Stimulated activated CD8-positive, alpha-beta memory T cell treated with anti-CD3 and anti-CD28 coated beads, Interleukin-15, amount 100 ng/mL, for 48 hours (primary cell): ENCODE data around the gene MGAT1.
"Not testable (repeated sequence)": the region's sequence is repeated elsewhere in the genome, so short reads cannot be mapped to it uniquely, and the experiment has no call there.

Experiments used
- DNase-seq, 2 donors: peaks; one replicate each; pipeline ENCODE4 v3.0.0-alpha.2; 2020; ENCODE audit warnings: low read depth in 2 of 2

MGAT1 gene

DNA sequence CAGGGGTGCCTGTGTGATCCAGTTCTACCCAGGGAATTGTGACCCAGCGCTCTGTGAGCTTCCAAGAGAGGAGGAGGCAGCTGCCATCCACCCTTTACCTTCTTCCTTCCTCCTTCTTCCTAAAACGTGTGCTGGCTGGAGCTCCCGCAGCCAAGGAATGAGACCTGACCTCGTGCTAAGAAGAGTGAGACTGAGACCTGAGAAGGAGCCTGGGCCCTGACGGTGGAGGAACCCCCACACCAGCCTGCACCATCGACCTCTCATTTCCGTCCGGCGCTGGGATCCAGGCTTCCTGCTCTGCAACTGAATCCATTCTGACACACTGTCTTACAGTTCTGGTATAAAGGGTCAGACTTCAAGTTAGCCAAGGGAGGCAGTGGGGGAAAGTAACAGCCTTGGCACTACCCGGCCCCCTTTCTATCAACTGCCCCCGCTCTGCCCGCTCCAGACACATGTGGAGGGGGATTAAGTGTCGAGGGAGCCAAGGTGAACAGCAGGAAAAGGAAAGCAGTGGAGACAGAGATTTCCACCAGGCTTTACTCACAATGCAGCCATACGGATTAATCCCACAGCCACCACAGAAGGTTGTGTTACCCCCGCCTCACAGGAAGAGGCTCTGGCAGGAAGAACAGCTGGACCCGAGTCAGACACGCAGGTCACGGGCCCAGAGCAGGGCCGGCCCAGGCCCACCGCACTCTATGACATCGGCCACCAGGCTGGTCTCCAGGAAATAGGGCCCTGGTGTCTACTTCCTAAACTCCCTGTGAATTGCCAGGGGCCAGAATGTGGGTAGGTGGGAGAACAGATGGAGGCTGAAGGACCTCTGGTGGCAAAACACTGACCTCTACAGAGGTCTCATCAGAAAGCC lies 15.8 kb downstream of the MGAT1 start:
- no peak for DNase-seq

DNA sequence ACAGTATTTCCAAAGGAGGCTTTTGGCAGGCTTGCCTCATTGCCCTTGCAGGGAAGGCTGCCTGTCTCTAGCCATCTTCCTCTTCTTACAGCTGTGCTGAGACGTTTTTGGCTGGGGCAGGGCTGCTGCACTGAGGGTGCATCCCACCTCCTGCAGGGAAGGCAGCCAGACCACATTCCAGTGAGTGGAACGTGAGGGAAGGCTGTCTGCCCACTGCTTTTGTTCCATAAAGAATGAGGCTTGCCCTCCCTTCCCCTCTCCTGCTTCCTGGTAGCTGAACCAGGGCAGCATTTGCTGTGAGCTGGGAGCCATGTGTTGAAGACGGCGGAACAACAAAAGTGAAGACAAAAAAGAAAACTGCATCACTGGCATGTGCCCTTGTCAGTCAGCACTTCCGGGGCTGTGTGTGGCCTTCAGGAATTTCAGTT lies 16.8 kb downstream of the MGAT1 start:
- DNase-seq = no peak

DNA sequence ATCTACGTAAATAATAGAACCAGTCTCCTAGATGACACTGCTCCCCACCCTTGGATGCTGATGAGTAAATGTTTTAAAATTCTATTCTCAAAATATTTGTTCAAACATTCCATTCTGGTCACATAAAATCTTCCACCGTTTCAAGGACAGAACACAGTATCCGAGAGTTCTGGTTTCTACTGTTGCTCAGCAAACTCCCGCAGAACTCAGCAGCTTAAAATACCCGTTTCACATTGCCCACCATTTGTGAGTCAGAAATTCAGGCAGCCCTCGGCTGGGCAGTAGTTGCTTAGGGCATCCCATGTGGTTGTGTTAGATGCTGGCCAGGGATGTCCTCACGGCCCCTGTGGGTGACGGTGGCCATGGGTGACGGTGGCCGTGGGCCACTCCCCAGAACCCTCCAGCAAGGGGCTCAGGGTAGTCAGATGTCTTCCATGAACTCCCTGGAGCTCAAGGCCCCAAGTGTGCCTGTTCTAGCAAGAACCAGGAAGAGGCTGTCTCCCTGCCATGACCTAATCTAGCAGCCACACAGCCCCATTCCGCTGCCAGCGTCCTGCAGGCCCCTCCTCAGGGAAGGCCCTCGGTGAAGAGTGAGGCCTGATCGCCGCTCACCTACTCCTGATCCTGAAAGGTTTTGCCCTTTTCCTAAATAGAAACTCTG lies 17.4 kb downstream of the MGAT1 start:
- DNase-seq = no peak

DNA sequence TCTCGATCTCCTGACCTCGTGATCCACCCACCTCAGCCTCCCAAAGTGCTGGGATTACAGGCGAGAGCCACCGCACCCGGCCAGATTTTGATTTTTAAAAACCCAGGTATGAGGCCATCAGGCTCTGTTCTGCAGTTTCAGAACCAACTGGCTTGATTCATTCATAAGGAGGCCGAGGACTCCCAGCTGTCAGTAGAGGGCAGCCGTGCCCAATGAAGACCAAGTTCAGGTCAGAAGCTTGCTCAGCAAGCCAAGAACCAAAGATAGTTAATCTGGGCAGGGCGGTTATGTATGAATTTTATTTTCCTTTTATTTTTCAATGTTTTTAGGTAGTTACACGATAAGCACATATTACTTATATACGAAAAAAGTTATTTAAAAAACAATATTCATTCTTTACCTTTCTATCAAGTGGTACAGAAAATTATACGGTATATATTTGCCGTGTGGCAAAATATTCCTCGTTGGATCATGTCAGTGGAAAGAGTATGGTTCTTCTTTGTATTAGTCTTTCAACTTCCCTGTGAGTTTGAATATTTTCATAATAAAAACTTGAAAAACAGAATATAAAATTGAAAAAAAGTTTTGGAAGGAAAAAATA lies 18.0 kb downstream of the MGAT1 start:
- peak; percentile 43 for DNase-seq

DNA sequence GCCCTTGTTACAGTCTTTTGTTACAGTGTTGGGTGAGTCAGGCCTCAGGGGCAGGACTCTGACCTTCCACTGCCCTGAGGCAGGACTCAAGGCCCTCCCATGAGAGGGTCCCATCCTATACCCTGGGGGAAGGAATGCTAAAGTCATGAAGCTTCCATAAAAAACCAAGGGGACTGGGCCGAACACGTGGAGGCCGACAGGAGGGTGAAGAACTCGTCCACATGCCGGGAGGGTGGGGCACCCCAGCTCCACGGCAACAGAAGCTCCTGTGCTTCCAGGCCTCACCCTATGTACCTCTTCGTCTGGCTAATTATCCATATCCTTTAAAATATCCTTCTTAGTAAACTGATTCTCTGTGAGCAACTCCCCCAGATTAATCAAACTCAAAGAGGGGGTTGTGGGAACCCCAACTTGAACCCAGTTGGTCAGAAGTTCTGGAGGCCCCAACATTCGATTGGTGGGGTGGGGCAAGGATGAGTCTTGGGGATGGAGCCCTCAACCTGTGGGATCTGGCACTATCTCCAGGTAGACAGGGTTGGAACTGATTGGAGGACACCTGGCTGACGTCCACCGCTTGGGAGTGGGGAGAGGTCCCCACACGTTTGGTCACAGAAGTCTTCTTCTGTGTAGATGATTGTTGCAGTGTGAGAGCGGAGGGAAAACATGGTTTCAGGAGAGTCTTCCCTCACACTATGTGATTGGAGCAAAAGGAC lies 19.1 kb downstream of the MGAT1 start:
- no peak for DNase-seq

DNA sequence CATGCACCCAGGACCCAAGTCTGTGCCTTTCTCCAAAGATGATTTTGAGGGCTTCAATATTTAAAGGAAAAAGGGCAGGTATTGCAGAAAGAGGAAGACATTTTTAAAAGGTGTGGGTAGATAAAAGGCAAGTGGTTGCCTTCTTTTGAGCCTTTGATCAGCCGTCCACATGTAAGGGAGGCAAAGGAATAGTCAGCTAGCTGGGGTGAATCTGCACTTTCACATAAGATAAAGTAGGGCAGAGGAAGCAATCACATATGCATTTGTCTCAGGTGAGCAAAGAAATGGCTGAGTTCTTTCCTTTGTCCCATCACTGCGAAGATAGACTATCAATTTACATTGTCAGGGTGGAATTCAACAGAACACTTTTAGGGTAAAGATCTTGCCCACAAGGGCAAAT lies 19.9 kb downstream of the MGAT1 start:
- DNase-seq = no peak

DNA sequence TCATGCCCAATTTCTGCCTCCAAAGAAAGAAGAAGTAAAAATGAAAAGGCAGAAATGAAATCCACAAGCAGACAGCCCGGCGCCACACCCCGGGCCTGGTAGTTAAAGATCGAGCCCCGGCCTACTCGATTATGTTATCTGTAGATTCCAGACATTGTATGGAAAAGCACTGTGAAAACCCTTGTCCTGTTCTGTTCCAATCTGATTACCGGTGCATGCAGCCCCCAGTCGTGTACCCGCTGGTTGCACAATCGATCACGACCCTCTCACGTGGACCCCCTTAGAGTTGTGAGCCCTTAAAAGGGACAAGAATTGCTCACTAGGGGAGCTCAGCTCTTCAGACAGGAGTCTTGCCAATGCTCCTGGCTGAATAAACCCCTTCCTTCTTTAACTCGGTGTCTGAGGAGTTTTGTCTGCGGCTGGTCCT lies 20.7 kb downstream of the MGAT1 start:
- DNase-seq = not testable (repeated sequence)

DNA sequence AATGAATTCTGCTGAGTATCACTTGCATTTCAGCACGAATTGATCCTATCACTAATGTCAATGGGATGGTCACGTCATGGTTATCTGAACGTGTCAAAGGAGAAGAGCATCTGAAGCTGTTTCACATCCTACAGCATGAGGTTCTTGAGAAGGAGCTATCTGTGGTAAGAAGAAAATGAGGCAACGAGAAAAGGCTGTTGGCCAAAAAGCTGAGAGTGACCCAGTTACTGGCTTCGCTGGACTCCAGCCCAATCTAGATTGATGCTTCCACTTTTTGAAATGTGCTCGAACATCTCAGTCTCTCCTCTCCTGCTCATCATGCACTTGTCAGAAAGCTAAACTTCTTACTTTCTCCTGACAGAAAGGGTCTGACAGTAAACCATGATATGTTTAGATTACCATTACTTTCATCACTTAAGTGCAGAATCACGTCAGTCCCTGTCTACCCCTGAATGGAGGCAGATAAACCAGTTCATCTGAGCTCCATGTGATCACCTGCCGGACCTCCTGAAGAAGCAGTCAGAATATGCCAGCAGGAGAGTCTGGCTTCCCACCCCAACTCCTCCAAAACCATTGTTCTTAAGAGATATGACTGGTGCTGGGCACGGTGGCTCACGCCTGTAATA lies 22.5 kb downstream of the MGAT1 start:
- no peak for DNase-seq

DNA sequence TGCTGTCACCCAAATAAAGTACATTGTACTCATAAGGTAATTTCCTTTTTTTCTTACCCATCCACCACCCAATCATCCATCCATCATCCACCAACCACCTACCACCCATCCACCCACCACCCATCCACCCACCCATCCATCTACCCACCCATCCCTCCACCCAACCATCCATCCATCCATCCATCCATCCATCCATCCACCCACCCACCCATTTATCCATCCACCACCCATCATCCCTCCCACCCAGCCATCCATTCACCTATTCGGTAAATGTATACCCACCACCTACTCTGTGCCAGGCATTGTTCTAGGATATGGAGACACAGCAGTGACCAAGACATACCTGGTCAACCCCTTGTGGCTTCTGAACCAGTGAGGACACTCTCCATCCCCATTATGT lies 25.1 kb downstream of the MGAT1 start:
- no peak for DNase-seq

DNA sequence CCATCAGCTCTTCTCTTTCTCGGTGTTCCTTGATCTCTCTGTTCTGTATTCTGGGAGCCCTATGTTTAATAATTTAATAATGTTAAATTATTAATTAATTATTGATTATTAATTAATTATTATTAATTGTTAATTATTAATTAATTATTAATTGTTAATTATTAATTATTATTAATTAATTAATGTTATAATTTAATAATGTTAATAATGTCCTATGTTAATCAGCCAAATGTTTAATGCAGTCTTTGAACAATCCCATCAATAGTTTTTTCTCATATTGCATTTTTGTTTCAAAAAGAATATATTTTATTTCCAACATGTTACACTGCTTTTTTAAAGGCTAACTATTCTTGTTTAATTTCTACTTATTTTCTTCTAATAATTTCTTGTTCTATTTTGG lies 26.2 kb downstream of the MGAT1 start:
- DNase-seq = no peak

DNA sequence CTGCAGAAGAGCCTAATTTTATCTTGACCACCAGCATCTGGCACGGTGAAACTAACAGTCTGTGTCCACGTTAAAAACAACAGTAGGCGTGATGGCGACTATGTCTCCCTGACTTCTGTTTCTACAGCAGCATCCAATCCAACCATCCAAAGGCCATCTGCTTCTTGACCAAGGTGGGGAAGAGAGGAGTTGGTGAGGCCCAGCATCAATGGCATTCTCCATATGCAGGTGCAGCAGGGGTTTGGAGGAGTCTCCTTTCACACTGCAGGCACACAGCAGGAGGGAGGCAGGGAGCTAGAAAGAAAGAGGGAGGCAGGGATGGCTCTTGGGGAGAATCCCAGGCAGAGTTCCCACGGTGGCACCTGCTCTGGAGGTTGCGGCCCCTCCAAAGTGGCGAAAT lies 27.0 kb downstream of the MGAT1 start:
- DNase-seq = no peak

DNA sequence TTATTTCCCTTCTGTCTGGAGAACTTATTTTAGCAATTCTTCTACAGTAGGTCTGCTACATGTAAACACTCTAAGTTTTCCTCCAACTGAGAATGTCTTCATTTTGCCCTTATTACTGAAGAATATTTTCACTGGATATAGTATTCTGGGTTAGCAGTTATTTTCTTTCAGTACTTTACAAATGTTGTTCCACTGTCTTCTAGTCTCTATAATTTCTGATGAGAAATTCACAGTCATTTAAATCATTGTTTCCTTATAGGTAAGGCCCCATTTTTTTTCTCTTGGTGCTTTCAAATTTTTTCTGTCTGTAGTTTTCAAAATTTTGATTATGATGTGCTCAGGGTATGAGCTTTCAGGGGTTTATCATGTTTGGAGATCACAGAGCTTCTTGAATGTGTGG lies 30.8 kb downstream of the MGAT1 start:
- no peak for DNase-seq

DNA sequence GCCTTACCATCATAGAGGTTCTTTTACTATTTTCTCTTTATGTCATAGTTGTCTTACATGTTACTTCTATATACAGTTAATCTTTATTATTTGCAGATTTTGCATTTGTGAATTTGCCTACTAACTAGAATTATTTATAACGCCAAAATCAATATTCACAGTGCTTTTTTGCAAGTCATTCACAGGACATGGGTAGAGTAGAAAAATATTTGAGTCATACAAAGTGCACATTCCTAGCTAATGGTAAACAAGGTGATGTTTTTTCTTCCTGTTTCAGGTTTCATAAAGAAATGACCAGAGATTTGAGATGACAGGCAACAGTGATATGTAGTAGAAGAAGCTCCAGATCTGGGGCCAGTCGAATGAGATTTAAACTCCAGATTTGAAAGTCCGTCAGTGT lies 32.8 kb downstream of the MGAT1 start:
- DNase-seq = no peak

DNA sequence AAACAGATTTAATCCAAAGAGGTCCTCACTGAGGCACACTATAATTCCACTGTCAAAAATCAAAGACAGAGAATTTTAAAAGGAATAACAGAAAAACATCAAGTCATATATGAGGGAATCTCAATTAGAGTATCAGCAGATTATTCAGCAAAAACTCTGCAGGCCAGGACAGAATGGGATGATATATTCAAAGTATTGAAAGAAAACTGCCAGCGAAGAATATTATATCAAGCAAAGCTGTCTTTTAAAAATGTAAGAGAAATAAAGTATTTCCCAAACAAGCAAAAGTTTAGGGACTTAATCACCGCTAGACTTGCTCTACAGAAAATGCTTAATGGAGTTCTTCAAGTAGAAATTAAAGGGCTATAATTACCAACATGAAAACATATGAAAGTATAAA lies 47.0 kb downstream of the MGAT1 start:
- DNase-seq = no peak

DNA sequence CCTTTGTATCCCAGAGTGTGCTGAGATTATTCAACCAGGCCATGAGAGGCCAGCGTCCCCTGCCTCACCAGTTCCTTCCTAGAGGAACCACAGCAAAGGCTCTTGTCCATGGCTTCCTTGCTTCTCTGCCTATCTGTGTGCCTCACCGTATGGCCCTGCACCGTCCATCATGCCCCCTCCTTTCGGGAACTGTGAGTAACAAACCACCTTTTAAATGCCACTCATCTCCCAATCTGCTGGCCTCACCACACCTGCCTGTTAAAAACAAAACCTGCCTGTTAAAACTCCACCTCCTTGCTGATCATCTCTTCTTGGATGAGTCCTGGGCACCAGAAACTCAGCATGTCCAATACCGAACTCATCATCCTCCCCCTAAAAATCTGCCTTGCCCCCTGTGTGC lies 58.4 kb downstream of the MGAT1 start:
- no peak for DNase-seq

DNA sequence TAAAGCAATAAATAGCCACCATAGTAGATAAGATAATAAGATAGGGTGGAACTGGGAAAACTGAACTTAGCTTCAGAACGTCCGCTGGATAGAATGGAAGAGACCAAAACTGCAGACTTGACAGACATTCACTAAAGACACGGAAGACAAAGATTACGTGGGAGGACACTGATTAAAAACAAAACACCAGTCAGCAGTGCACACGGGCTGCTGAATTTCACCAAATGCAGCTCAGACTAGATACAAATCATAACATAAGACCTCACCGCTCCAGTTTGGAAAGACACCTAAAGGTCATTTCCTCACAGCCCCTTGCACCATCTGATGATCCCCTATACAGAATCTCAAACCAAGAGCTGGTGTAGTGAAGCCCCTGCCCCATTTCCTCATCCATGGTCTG lies 59.9 kb downstream of the MGAT1 start:
- no peak for DNase-seq

DNA sequence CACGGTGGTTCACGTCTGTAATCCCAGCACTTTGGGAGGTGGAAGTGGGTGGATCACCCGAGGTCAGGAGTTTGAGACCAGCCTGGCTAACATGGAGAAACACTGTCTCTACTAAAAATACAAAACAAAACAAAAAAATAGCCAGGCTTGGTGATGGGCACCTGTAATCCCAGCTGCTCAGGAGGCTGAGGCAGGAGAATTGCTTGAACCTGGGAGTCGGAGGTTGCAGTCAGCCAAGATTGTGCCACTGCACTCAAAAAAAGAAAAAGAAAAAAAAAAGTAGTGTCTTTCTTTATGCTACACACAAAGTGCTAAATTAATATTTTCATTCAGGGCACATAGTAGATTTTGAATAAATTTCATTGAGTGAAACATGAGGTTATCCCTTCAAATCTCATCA lies 61.7 kb downstream of the MGAT1 start:
- not testable (repeated sequence) for DNase-seq

DNA sequence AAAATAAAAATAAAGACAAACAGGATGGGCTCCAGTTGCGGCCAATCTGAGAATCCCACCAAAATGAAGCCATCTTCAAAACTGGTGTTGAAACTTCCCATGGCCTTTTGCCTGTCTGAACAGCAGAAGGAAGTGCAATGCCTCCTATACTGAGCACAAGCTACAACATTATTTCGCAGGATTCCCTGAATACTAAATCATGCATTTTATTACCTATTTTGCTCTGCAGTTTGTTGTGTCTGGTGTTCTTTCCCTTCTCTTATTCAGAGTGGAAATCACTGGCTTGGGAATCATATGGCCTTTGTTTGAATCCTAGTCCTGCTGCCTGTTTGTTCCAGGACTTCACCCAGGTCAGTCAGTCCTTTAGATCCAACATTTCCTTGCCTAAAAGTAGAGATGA lies 62.6 kb downstream of the MGAT1 start, which contains the start of gene OR2Y1:
TSS of gene OR2Y1 (minus strand) at position 101 of the 400 bp plus-strand sequence. CDS start at position 101, 0 bp downstream.
- DNase-seq = no peak

DNA sequence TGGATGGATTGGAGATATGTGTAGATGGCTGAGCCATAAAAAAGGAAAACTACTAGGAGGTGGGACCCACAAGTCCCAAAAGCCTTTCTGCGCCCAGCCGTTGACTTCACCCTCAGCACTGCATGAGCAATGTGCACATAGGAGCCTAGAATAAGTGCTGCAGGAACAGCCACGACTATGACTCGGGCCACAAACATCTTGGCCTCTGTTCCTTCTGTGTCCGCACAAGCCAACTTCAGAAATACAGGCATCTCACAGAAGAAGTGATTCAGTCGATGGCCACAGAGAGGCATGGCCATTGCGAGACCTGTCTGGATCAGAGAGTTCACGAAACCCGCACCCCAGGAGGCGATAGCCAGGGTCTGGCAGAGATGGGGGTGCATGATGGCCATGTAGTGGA lies 63.3 kb downstream of the MGAT1 start:
- DNase-seq = no peak

DNA sequence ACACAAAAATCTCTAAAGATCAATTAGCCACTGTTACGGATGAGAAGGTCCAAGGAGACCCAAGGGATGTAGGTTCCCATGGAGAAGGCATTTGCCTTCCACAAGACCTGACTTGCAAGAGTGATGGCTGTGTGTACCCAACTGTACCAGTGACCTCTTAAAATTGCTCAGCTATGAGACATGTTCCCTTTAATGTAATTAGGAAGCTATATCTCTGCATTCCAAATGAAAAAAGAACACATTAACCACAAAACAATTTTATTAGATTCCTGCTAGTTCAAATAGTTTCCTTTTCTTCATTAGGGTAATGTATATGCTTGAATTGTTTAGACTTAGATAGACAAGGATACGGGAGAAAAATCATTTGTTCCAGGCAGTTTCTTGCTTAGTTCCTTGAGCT lies 66.1 kb downstream of the MGAT1 start:
- DNase-seq = no peak
